ENCODE results near the gene CRKL.

The CRKL gene

GRCh38 chr22:20973634-20974286 lies 56.6 kb downstream of the CRKL start:
- no peak overlapping the region for H3K4me3 ChIP-seq (ENCODE audit: low read depth, low read length)
- no peak for DNase-seq (ENCODE audit: low read depth)
- no peak for TF ChIP-seq CTCF (conservative IDR thresholded peaks at IDR 0.05; ENCODE audit: low read depth, low read length)

- DNase-seq (ENCODE audit: low read depth) = no peak
- no peak overlapping the region for H3K4me3 ChIP-seq (ENCODE audit: low read depth, low read length)
- no peak for TF ChIP-seq CTCF (conservative IDR thresholded peaks at IDR 0.05; ENCODE audit: low read depth, low read length)
Observed at GRCh38 chr22:20974336-20974955, 57.2 kb downstream of the CRKL start.

GRCh38 chr22:20975541-20976290 lies 58.5 kb downstream of the CRKL start:
- no peak overlapping the region for H3K4me3 ChIP-seq (ENCODE audit: low read depth, low read length)
- DNase-seq (ENCODE audit: low read depth) = no peak
- no peak for TF ChIP-seq CTCF (conservative IDR thresholded peaks at IDR 0.05; ENCODE audit: low read depth, low read length)

GRCh38 chr22:20976291-20976877 lies 59.2 kb downstream of the CRKL start:
- TF ChIP-seq CTCF (conservative IDR thresholded peaks at IDR 0.05; ENCODE audit: low read depth, low read length) = no peak
- DNase-seq (ENCODE audit: low read depth) = no peak
- no peak overlapping the region for H3K4me3 ChIP-seq (ENCODE audit: low read depth, low read length)

GRCh38 chr22:20977019-20977418 lies 59.8 kb downstream of the CRKL start:
- no peak overlapping the region for H3K4me3 ChIP-seq (ENCODE audit: low read depth, low read length)
- TF ChIP-seq CTCF (conservative IDR thresholded peaks at IDR 0.05; ENCODE audit: low read depth, low read length) = no peak
- no peak for DNase-seq (ENCODE audit: low read depth)

GRCh38 chr22:20977516-20978170 lies 60.4 kb downstream of the CRKL start:
- no peak for TF ChIP-seq CTCF (conservative IDR thresholded peaks at IDR 0.05; ENCODE audit: low read depth, low read length)
- DNase-seq (ENCODE audit: low read depth) = no peak
- no peak overlapping the region for H3K4me3 ChIP-seq (ENCODE audit: low read depth, low read length)

Data from choroid plexus epithelial cell (primary cell).